NOMO-1 (cell line): Measurements from ENCODE around the gene CRYBB1.

Experiments used
- DNase-seq, 2 experiments: peaks; one replicate each; lab custom pipeline; 2025; ENCODE audit not compliant: unreplicated experiment in 2 of 2; lab: John Stamatoyannopoulos, UW

The CRYBB1 gene

DNA sequence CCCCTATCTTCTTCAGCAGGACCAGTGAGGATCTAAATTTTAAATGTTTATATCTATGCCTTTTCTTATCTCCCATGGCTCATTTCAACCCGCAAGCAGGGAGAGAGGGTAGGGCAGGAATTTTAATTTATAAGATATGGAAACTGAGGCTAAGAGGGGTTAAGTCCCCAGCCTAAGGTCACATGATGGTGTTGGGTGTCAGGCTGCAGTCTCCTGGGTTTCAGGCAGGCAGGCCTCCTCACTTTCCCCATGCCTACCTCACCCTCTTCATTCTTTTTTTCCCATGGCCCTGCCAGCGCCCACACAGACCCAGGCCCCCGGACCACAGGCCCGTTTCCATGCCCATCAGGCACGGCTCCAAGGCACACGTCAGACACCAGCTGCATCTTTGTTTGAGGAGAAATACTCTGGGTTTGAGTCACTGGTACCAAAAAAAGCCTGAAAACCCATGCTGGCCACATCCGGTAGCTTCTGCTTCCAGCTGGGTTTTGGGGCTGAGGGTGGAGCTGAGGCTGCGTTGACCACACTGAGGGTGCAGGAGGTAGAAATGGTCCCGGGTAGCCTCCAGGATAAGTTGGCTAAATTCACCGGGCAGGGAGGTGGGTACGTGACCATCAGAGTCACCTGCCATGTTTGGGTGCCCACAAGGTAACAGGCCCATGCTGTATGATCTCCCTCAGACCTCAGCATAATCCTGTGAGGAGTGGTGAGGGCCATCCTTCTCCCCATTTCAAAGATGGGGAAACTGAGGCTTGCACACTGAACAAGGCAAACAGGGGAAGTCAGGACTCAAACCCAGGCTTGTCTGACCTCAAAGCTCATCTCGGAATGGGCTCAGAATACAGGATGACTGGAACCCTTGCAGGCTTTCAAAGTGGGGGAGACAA lies 7.5 kb downstream of the CRYBB1 start:
- DNase-seq = peak; percentile 28 to 31

DNA sequence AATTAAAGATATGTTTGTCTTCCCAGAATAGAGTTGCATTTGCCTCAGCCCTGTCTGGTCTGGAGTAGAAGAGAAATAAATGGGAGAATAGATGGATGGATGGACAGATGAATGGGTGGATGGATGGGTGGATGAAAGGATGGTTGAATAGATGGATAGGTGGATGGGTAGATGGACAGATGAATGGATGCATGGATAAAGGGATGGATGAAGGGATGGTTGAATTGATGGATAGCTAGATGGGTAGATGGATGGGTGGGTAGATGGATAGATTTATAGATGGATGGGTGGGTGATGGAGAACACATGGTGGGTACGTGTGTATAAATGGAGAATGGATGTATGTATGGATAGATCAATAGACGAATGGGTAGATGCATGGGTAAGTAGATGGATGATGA lies 8.5 kb downstream of the CRYBB1 start:
- DNase-seq = no peak

DNA sequence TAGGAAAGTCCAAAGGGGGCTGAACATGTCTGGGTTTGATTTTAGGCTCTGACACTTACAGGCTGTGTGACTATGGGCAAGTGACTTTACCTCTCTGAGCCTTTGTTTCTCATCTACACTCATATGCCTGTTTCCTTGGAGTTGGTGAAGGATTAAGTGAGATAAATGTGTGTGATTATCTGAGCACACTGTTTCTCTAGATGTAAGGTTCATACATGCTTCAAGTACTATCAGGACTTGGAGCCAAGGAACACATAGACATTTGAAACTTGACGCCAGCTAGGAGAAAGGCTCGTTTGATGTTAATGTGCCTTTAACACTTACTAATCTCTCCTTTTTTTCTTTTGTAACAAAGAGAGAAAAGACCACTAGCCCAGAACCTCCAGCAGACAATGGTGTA lies 9.7 kb downstream of the CRYBB1 start:
- DNase-seq = no peak

DNA sequence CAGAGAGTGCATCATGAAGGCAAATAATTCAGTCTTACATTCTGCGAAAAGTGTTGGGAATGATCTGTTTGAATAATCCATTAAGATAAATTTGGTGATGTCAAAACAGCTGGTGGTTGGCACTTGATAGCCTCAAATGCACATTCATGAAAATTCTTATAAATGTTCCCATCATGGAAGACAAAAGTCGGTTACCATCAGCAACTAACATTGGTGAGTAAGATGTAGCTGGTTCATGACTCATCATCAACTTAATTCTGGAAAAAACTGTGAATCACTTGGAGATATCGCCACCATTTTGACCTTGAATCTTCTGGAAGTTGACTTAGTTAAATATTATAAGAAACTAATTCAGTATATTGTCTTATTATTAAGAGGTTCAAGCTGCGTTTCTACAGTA lies 11.2 kb downstream of the CRYBB1 start:
- DNase-seq = no peak

DNA sequence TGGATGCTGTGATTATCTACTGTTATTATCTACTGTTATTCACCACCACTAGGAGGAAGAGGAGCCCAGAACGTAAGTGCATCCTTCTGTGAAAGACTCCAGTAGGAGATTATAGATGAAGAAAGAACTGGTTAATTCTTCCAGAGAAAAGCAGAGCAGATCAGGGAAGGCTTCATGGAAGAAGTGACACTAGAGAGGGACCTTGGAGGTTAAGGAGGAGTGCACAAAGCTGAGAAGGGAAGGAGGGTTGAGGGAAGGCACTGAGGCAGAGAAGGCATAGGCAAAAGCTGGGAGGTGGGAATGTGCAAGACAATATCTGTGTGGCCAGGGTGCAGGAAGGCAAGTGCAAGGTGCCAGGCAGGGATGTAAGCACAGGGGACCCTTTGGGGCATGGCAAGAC lies 13.5 kb downstream of the CRYBB1 start:
- DNase-seq = no peak

DNA sequence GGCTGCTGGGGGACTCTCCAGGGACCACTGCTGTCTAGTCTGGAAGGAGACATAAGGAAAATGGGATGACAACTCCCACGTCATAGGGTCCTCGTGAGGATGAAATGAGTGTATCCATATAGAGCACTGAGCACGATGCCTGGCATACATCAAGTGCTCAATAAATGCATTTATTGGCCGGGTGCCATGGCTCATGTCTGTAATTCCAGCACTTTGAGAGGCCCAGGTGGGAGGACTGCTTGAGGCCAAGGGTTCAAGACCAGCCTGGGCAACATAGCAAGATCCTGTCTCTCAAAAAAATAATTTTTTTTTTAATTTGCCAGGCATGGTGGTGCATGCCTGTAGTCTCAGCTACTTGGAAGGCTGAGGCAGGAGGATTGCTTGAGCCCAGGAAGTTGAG lies 15.7 kb downstream of the CRYBB1 start:
- DNase-seq = no peak

DNA sequence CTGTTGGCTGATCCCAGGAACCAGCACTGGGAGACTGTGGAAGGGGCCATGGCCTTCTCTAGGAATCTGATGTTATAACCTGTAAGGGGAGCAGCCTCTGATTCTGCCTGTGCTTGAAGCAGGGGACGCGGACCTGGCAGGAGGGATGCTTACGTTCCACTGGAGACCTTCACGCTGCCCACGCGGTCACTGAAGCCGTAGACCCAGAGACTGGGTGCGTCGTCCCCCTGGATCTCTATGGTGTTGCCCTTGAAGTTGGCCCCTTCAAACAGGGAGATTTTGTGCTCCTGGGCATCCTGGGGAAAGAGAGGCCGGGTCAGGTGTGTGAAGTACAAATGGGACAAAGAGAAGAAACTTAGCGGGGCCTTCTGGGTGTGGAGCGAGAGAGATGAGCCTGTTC lies 16.1 kb downstream of the CRYBB1 start:
- no peak for DNase-seq

DNA sequence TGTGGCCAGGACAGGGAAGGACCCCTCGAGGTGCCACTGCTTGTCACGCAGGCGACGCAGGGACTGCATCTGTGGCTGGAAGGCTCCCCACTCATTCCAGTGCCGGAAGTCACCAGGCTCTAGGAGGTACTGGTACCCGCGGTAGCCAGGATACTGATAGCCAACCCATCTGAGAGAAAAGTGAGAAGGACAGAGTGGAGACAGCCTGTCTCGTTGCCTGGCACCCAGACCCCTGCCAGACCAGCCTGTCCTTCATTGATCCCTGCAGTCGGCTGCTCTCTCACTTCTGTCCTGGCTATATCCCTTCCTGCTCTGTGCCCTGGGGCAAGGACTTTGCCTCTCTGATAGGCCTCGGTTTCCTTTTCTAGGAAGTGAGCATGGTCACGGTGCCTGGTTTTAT lies 18.3 kb downstream of the CRYBB1 start:
- DNase-seq = no peak

DNA sequence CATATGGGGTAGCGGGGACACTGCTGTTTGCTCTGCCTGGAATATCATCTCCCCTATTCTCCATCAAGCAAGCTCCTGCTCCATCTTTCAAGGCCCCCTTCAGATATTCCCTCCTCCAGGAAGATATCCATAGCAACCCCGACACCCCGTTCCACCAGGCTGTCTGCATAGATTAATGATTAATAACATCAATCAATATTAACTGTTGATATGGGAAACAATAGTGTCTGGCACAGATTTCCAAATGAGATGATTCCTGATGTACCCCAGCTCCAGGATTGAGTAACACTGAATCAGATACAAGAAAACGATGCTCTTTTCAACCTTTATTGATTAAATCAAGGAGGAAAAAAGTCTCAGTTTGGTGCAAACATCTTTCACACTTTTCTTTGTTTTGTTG lies 20.3 kb downstream of the CRYBB1 start:
- no peak for DNase-seq

DNA sequence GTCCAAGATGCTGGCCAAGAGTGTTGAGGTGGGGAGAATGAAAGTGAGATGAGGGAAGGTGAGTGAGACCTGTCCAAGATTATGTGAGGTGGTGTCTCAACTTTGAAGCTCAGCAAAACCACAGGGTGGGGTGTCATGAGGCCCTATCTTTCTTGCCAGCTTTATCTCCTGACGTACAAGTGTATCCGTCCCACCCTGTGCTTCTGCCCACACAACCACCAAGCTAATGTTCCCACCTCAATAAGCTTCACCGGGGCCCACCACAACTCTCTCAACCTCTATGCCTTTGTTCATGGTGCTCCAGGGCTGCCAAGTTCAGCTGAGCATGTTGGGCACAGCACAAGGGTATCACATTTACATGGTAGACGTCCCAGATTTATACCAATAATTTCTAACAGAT lies 20.8 kb downstream of the CRYBB1 start:
- no peak for DNase-seq

DNA sequence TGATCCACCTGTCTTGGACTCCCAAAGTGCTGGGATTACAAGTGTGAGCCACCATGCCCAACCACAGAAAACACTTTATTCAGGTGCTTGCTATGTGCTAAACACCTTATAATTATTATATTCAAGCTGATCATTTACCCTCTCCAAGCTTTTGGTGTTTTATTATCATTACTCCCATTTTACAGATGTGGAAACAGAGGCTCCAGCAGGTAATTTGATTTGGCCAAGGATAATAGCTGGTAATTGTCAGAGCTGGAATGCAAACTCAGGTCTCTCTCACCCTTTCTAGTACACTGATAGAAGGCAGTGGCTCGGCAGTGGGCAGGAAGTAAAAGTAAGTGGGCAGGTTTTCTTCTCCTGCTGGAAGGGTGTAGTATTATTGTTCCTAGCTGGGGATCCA lies 24.1 kb downstream of the CRYBB1 start:
- DNase-seq = no peak

DNA sequence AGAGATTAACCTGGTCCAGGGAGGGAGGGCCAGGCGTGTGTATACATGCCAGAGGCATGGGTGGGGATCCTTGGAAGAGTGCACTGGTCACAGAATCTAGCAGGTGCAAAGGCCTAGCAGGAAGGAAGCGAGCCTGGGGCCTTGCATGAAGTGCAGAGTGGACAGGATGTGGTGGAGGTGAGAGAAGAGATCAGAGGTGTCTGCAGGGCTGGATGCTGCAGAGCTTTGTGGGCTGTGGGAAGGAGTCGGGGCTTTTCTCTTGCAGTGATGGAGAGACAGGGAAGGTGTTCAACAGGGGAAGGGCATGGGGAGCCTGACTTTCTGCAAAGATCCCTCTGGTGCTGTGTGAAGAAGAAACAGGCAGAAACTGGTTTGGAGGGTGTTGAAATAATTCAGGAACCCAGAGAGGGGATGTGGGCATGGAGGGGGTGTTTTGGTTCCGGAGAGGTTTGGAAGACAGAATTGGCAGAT lies 25.4 kb downstream of the CRYBB1 start:
- DNase-seq = peak; percentile 11 to 21

DNA sequence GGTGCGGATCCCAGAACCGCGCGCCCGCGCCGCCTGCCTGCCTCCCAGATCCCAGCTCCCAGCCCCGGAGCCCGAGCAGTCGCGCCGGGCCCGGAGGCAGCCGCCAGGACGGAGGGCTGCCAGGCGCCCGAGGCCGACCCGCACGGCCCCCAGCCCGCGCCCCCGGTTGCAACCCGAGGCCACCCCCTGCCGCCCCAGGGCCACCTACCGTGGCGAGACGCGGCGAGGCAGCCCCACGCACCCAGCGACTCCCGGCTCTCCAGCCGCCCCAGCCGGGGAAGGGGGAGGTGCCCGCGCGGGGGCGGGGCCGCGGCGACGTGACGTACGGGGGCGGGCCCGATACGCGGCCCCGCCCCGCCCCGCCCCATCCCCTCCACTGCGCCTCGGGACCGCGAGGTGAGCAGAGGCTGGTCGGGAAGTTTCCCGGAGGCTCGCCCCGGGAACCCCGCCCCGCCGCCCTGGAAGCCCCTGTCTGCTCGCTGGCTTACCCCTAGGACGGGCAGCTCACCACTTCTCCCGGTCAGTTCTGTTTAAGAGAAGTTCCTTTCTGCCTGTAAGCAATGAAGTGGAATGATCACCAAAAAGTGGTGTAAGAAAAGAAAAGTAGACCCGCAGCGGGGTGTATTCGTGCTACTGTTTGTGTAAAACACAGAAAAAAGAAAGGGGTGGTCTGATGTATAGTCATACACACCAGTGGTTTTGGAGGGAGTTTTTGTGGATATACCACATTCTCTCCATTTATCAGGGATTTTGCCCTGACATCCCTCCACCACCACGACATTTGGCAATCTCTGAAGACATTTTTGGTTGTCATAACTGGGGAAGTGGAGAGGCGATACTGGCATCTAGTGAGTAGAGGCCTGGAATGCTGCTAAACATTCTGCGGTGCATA lies 27.7 kb downstream of the CRYBB1 start, which contains the start of gene TPST2:
TPST2 (minus strand) TSS at position 288 of the 892 bp plus-strand sequence. CDS start 48,502 bp downstream, outside the sequence.
- DNase-seq = peak; percentile 69 to 78

DNA sequence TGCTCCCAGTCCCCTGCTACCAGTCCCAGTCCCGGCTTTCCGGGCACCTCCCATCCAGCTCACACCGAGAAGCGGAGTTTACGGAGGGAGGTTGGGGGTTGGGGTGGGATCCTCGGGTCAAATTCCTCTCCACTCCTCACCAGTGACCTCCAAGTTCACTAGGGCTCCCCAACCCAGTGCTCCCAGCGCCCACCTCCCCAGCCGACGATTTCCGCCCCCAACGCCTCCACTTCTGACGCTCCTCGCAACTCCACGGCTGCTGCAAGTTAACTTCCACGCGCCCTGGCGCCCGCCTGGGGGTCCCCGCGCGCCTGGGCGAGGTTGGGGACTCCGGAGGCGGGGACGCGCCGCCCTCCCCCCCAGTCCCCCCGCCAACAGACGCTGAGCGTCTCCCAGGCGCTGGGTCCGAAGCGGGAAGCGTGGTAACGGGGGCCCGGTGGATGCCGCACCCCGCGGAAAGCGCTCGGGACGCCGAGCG lies 28.4 kb downstream of the CRYBB1 start:
- no peak for DNase-seq

DNA sequence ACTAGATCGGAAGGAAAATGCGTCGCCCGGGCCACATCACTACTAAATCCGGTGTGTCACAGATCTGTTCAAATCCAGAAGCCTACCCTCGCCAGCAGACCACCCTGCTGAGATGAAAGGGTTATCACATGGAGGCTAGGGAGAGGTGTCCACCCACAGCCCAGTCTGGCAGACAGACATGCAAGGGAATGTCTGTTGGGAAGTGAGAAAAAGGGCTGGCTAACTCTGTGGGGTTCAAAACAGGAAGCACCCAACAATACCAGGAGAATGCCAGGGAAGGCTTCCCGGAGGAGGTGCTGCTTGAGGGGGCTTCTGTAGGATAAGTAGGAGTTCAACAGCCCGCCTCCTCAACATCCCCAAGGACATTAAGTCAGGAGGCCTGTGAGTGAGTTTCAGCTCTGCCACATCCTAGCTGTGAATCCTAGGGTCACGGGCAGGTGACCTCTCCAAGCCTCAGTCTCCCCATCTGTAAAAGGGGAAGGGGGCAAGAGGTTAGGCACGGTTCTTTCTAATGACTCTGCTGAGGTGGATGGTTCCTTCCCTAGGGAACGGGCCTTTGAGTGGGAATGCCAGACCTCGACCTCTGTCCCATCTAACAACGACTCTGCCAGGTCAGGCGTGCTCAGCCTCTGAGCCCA lies 29.0 kb downstream of the CRYBB1 start:
- no peak for DNase-seq

DNA sequence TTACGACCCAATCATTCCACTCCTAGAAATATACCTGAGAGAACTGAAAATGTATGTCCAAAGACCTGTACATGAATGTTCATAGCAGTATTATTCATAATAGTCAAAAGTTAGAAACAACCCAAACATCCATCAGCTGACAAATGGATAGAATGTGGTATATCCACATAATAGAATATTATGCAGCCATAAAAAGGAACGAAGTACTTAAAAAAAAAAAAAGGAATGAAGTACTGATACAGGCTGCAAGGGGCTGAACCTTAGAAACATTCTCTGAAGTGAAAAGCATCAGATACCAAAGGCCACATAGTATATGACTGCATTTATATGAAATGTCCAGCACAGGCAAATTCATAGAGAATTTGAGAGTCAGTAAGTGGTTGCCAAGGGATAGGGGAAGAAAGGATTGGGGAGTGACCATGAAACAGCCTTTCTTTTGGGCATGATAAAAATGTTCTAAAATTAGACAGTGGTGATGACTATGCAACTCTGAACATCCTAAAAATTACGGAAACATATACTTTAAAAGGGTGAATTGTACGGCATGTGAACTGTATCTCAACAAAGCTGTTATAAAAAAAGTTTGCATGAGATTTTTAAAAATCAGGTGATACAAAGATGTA lies 29.7 kb downstream of the CRYBB1 start:
- DNase-seq = peak; percentile 78 to 90

DNA sequence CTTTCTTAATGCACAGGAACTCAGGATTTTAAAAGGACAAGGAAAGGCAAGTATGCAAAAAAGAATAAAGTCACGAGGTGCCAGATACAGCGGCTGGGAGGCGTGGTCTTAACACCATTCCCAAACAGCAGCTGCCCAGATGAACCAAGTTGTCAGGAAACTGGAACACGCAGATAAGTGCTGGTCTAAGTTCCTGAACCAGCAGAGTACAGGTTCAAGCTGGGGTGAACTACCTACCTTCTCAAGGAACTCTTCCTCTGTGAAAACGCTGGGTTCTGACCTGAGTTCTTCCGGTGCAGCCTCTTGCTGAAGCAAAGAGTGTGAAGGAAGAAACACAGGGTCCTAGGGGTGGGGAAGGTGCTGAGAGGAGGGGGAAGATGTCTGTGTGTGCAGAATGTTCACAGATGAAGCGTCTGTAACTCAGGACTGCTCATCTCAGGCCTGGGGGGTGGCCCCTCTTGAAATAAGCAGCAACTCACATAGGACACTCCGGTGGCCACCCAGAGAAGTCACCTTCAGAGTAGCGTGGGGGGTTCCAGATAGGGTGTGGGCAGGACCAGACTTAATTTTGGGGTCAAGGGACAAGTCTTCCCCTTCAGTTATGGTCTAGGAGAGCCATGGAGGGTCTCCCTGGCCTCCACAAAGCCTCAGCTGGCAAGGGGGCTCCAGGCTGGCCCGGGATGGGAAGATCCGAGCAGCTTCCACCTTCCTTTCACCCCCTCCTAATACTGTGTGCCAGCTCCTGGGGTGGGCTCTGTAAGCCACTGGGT lies 31.1 kb downstream of the CRYBB1 start:
- no peak for DNase-seq

DNA sequence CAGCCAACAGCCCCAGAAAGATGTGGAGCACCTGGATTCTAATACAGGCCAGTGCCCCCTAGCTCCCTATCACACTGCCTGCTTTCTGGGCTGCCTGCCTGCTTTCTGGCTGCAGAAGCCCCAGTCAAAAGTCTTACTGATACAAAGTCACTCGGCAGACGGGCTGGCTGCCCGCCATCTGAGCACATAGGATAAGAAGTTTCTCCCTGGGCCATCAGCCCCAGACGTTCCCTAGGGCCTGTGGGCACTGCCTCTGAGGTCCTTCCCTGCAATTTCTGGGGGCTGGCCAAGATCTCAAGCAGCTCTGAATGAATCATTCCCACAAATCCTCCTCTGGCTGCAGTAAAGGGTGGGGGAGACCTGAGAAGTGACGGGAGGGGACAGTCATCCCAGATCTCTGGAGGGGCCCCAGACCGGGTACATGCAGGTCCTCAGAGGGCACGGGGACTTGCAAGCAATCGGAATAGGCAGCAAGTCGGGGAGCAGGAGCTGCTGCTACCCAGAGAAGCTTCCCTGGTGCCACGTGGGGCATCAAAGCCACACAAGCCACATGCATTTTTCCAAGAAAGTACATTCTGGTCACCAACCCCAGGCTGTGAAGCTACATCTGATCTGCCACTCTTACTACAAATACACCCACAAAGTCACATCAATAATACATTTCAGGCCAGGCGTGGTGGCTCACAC lies 32.6 kb downstream of the CRYBB1 start:
- DNase-seq = no peak

DNA sequence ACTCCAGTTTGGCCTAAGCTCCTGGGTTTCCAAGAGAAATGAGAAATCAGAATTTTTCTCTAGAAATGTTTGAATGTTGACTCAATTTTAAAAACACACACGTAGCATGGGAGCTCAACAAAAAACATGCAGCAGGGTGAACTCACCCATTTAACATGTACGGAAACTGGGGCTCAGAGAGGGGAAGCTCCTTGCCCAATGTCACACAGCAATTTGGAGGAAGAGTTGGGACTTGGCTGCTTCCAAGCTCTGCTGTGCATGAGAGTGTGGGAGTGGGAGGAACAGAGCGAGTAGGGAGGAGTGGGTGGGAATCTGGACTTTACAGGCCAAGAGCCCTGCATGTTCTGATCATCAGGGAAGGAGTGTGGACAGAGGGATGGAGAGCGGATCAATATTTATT lies 33.8 kb downstream of the CRYBB1 start:
- no peak for DNase-seq
